Measurements from ENCODE around the gene IER5L.

Gene IER5L

DNA sequence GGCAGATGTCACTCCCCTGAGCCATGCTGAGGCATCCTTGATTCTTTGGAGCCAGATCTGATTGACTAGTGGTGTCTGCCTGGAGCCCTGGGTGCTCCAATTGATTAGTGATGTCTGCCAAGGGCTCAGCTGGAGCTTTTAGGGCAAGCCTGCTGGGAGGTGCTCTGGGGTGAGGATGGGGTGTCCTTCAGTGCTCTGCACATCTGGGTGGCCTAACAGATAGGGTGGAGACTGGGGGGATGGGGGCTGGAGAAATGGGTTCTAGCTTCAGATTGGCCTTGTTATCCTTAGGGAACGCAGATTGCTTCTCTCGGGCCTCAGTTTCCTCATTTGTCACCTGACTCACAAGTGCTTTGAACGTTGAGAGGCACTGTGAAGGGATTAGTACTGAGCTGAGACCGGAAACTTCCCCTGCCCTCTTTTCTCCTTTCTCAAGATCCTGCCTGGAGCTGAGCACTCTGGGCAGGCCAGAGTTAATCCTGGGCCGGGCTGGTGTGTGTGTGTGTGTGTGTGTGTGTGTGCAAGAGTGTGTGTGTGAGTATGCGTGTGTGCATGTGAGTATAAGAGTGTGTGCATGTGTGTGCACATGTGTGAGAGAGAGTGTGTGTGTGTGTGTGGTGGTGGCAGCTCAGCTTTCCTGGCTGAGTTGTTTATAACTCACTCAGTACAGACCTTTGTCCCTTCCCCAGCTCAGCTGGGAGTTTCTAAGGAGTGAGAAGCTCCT lies 5.6 kb upstream of the IER5L start:
- Histone ChIP-seq H3K27me3 (ENCODE audit: insufficient read depth, low read length) (no peaks in the 10 kb centered on the region), H3K4me3 (ENCODE audit: low read length) (no peak overlapping the region), H2AFZ (ENCODE audit: low read depth, low read length) (no peak overlapping the region), H3K4me1 (ENCODE audit: insufficient read depth, low read length) (peaks cover 18% of the 10 kb centered on the region), H3K36me3 (ENCODE audit: insufficient read depth, low read length) (no peaks in the 10 kb centered on the region), H3K9me3 (ENCODE audit: low read length) (no peaks in the 10 kb centered on the region)

DNA sequence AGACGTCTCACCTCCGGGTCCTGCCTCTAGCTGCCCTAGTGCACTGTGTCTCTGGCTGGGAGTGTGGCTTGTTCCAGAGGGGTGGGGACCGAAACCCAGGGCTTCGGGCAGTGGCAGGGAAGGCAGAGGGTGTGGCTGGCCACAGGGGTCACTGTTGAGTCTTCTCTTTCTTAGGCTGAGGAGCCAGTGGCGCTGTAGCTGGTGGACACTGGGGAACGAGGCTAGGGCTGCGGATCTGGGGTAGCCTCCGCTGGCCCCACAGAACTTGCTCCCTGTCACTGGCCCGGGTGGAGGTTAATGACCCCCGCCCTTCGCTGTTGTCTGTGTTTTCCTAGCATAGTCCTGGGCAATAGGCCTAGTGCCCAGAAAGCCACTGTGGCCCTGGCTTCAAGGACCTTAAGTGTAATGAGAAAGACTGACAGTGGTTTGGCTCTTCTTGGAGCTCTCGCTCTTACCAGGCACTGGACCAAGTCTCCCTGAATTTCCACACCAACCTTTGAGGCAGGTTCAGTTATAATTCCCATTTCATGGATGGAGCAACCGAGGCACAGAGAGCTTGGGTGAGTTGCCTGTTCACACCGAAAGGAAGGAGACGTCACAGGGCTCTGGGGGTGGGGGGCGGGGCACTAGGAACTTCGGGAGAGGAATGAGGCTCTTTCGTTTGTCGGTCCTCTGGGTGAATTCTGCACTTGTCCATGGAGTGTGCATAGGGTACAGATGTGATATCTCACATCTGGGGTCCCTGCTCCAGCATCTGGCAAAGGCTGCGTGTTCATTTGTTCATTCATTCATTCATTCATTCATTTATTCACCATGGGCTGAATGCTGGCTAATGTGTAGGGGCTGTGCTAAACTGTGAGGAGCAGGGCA lies 4.8 kb upstream of the IER5L start:
- H3K4me3 ChIP-seq (ENCODE audit: low read length) = no peak overlapping the region
- H3K27me3 ChIP-seq (ENCODE audit: insufficient read depth, low read length) = no peaks in the 10 kb centered on the region
- H3K4me1 ChIP-seq (ENCODE audit: insufficient read depth, low read length) = peaks cover 21% of the 10 kb centered on the region
- no peaks in the 10 kb centered on the region for H3K36me3 ChIP-seq (ENCODE audit: insufficient read depth, low read length)
- no peaks in the 10 kb centered on the region for H3K9me3 ChIP-seq (ENCODE audit: low read length)
- H2AFZ ChIP-seq (ENCODE audit: low read depth, low read length) = no peak overlapping the region

DNA sequence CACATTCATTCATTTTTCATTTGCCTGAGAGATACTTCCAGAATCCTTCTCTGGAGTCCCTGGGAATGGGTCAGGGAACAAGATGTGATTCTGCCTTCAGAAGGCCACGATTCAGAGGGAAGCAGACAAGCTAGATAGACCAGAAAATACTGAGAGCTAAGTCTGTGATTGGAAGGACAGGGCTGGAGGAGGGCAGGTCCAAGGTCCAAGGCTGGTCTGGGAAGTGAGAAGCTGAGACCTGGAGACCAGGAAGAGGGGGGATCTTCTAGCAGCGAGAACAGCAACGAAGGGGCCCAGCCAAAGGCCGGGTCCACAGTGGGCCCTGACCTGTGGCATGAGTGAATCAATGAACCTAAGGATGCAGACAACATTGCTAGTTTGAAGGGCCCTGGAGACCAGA lies 4.1 kb upstream of the IER5L start:
- no peak overlapping the region for H3K4me3 ChIP-seq (ENCODE audit: low read length)
- peaks cover 24% of the 10 kb centered on the region for H3K4me1 ChIP-seq (ENCODE audit: insufficient read depth, low read length)
- no peak overlapping the region for H2AFZ ChIP-seq (ENCODE audit: low read depth, low read length)
- no peaks in the 10 kb centered on the region for H3K27me3 ChIP-seq (ENCODE audit: insufficient read depth, low read length)
- H3K36me3 ChIP-seq (ENCODE audit: insufficient read depth, low read length) = no peaks in the 10 kb centered on the region
- no peaks in the 10 kb centered on the region for H3K9me3 ChIP-seq (ENCODE audit: low read length)

DNA sequence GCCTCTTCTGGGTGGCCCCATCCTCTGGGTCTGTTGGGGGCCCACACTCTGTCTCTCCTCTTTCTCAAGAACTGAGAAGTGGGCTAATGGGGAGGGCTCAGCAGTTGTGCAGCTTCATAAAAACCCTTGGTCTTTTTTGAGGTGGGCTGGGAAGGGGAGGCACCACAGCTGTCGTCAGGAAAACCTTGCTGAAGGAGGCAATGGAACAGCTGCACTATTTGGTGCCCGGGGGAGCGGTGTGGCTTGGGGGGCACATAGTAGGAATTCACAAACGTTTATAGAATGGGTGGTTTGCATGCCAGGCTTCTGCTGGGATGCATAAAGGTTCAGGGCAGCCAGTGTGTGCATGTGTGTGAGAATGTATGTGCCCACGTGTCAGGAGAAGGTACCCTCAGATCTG lies 3.2 kb upstream of the IER5L start:
- Histone ChIP-seq H3K27me3 (ENCODE audit: insufficient read depth, low read length) (no peaks in the 10 kb centered on the region), H2AFZ (ENCODE audit: low read depth, low read length) (no peak overlapping the region), H3K4me1 (ENCODE audit: insufficient read depth, low read length) (peaks cover 25% of the 10 kb centered on the region), H3K4me3 (ENCODE audit: low read length) (no peak overlapping the region), H3K9me3 (ENCODE audit: low read length) (no peaks in the 10 kb centered on the region), H3K36me3 (ENCODE audit: insufficient read depth, low read length) (no peaks in the 10 kb centered on the region)

DNA sequence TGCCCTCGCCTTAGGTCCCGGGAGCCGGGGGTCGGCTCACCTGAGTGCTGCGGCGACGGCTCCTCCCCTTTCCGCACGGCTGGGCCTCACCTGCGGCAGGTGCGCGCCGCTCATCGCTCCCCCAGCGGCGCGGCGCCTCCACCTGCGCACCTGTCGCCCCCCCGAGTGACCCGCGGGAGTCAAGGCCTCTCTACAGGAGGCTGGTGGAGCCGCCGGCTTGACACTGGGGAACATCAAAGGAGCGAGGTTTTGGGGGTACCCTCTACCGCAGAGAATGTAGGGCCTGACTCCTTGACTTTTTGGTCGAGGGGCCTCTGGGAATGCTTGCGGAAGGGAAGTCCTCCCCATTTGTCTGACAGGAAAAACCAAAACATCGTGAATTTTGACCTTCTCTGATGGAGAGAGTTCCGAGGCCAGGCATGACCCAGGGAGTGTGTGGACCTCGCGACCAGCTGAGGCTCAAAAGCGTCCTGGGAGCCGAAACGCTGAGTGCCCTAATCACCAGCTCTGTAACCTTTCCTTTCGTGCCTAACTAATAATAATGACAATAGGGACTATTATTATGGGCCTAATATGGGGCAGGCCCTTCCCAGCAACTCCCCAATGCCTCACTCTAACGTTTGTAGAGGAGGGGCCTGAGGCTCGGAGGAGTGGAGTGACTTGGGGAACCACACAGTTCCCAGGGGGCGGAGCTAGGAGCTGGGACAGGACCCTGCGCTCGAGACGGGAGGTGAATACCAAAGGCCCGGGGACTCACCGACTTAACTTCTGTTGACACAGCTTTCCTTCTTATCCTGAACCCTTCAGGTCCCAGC lies 714 bp upstream of the IER5L start:
- peak overlapping the region; percentile 34 for H3K4me3 ChIP-seq (ENCODE audit: low read length)
- H3K27me3 ChIP-seq (ENCODE audit: insufficient read depth, low read length) = no peaks in the 10 kb centered on the region
- no peaks in the 10 kb centered on the region for H3K36me3 ChIP-seq (ENCODE audit: insufficient read depth, low read length)
- H3K4me1 ChIP-seq (ENCODE audit: insufficient read depth, low read length) = peaks cover 32% of the 10 kb centered on the region
- H3K9me3 ChIP-seq (ENCODE audit: low read length) = no peaks in the 10 kb centered on the region
- H2AFZ ChIP-seq (ENCODE audit: low read depth, low read length) = peak overlapping the region; percentile 57

DNA sequence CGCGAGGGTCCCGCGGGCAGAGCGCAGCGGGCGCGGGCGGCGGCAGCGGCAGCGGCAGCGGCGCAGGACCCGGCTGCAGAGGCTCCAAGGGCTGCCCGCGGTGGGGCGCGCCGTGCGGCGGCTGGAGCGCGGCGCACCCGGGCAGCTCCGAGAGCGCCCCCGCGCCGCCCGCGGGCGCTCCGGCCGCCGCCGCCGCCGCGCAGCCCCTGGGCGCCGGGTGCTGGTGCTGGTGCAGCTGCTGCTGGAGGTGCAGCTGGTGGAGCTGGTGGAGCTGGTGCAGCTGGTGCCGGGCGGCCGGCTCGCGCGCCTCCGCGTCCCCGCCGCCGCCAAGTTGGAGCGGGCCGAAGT lies 644 bp downstream of the IER5L start:
- no peaks in the 10 kb centered on the region for H3K27me3 ChIP-seq (ENCODE audit: insufficient read depth, low read length)
- H3K36me3 ChIP-seq (ENCODE audit: insufficient read depth, low read length) = no peaks in the 10 kb centered on the region
- no peak overlapping the region for H2AFZ ChIP-seq (ENCODE audit: low read depth, low read length)
- H3K9me3 ChIP-seq (ENCODE audit: low read length) = no peaks in the 10 kb centered on the region
- H3K4me3 ChIP-seq (ENCODE audit: low read length) = peak overlapping the region; percentile 94
- peaks cover 41% of the 10 kb centered on the region for H3K4me1 ChIP-seq (ENCODE audit: insufficient read depth, low read length)

DNA sequence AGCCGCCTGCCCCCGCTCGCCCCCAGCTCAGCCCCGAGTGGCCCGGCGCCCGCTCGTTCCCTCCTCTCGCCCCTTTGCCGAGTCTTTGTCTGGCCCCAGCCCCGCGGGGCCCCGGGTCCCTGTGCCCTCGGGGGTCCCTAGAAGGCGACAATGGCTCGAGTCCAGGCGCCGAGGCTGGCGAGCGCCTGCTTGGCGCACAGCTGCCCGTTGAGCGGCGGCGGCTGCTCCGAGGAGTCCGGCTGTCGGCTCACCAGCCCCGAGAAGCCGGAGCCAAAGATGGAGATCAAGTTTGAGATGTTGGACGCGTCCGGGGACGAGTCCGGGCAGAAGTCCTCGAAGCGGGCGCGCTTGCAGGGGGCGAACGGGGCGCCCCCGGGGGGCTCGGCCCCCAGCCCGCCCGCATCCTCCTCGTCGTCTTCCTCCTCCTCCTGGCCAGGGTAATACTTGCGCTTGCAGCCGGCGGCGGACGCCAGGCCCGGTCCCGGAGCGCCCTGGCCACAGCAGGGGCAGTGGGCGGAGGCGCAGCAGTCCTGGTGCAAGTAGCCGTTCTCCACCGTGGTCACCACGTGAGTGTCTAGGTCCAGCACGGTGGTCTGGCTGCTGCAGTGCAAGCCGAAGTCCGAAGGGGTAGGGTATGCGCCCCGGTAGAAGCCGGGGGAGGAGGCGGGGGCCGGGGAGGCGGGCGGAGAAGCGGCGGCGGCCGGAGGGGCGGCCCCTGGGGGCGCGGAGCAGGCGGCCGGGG lies 1.2 kb downstream of the IER5L start:
- H3K36me3 ChIP-seq (ENCODE audit: insufficient read depth, low read length) = no peaks in the 10 kb centered on the region
- H3K4me1 ChIP-seq (ENCODE audit: insufficient read depth, low read length) = peaks cover 41% of the 10 kb centered on the region
- H3K9me3 ChIP-seq (ENCODE audit: low read length) = no peaks in the 10 kb centered on the region
- peak overlapping the region; percentile 94 for H3K4me3 ChIP-seq (ENCODE audit: low read length)
- H2AFZ ChIP-seq (ENCODE audit: low read depth, low read length) = peak overlapping the region; percentile 9
- no peaks in the 10 kb centered on the region for H3K27me3 ChIP-seq (ENCODE audit: insufficient read depth, low read length)

DNA sequence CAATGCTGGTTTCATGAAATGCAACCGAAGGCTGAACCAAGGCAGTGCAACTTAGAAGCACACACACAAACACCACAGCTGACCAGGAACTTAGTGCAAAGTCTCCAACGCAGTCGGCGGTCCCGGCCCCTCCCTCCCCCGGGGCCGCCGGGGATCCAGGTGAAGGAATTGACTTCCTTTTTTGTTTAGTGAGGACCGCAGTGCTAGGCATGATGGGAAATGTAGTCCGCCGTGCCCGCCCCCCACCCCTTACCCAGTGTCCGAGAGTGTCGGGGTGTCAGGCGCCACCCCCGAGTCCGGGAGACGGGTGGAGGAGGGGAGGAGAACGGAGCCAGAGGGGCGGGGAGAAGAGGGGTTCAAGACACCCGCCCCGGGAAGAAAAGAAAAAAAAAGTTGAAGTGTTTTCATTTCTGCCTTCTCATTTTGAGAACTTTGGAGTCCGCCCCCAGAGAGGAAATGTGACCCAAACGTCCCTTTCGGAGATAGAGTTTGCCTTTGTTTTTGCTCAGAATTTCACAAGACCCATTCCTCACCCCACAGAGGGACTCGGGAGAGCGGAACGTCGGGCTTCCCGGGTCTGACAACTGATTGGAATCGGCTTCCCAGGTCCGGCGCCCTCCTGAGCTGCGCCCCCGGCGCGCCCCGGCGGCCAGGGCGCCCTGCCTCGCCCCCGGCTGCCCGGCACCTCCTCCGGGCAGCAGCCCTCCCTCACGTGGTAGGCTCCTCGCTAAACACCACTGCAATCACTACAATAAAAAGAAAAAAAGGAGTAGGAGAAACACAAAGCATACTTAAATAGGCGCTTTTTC lies 2.0 kb downstream of the IER5L start:
- Histone ChIP-seq H2AFZ (ENCODE audit: low read depth, low read length) (peak overlapping the region; percentile 40), H3K4me3 (ENCODE audit: low read length) (peak overlapping the region; percentile 94), H3K36me3 (ENCODE audit: insufficient read depth, low read length) (no peaks in the 10 kb centered on the region), H3K9me3 (ENCODE audit: low read length) (no peaks in the 10 kb centered on the region), H3K4me1 (ENCODE audit: insufficient read depth, low read length) (peaks cover 41% of the 10 kb centered on the region), H3K27me3 (ENCODE audit: insufficient read depth, low read length) (no peaks in the 10 kb centered on the region)

DNA sequence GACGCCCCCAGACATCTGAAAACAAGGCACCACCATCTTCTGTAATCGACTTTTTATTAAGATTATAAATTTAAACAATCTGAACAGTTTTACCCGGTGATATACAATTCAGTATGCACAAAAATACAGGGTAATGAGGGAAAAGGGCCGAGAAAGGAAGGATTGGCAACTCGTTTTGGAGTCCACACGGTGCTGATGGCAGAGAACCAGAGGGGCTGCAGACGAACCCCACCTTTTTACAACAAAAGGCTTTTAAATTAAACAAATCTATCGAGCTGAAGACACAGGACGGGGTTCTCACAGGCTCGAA lies 2.6 kb downstream of the IER5L start:
- Histone ChIP-seq H3K4me3 (ENCODE audit: low read length) (peak overlapping the region; percentile 94), H3K27me3 (ENCODE audit: insufficient read depth, low read length) (no peaks in the 10 kb centered on the region), H2AFZ (ENCODE audit: low read depth, low read length) (peak overlapping the region; percentile 40), H3K9me3 (ENCODE audit: low read length) (no peaks in the 10 kb centered on the region), H3K4me1 (ENCODE audit: insufficient read depth, low read length) (peaks cover 41% of the 10 kb centered on the region), H3K36me3 (ENCODE audit: insufficient read depth, low read length) (no peaks in the 10 kb centered on the region)

DNA sequence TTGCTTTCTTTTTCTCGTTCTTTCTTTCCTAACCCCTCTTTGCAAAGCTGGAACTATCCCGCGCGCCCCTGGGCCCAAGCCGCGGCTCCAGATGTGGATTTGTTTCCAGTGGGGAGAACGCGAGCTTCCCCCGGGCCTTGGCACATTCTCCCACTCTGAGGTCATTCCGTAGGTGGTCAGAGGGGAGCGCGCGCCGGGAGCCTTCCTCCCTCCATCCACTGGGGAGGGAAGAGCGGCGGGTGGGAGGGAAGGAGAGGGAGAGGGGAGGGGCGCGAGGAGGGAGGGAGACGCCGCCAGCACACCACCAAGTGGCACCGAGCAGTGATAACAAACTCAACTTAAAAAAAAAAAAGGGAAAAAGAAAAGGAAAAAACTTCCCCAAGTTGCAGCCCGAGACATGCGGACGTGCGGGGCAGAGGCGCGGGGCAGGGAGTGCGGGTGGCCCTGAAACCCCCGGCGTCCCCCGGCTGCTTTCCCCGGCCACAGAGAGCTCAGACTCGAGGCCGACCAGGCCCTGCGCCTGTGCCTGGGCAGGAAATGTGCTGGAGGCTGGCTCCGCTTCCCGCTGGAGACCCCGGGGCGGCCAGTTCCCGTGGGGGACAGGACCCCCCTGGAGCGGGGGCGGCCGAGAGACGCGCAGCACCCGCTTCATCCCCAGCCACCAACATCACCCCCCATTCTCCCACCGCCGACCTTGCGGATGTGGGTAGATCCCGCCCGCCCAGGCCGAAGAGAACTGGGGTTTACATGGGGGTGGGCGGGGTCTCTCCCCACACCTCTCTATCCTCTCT lies 3.1 kb downstream of the IER5L start:
- peaks cover 41% of the 10 kb centered on the region for H3K4me1 ChIP-seq (ENCODE audit: insufficient read depth, low read length)

DNA sequence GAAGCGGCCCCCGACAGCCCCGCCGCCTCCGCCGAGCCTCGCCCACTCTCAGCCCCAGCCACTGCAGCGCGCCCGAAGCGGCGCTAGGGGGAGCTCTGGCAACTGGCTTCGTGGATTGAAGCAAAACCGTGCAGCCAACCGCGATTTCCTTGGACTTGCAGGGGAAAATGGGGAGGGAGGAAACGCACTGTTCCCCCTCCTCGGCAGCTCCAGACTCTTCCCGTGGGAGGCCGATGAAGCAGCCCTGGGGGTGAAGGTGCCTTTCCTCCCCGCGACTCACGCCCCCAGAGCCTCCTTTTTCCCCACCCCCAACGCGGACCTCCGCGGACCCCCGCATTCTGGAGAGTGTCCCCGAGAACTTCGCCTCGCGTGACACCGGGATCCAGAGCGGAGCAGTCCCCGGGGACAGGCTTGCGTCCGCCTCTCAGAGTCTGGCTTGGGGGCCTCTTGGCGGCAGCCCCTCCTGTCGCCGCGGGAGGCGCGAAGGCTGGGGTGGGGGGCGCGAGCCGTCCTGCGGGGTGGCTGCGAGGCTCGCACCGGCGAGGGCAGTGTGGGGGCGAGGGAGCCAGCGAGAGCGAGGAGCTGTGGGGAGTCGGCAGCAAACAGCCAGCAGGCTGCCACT lies 3.8 kb downstream of the IER5L start:
- Histone ChIP-seq H3K4me1 (ENCODE audit: insufficient read depth, low read length) (peaks cover 38% of the 10 kb centered on the region), H2AFZ (ENCODE audit: low read depth, low read length) (peak overlapping the region; percentile 48), H3K36me3 (ENCODE audit: insufficient read depth, low read length) (no peaks in the 10 kb centered on the region), H3K4me3 (ENCODE audit: low read length) (peak overlapping the region; percentile 94), H3K9me3 (ENCODE audit: low read length) (no peaks in the 10 kb centered on the region), H3K27me3 (ENCODE audit: insufficient read depth, low read length) (no peaks in the 10 kb centered on the region)

More for the DNA sequence above, 3.1 kb downstream of the IER5L start:
- no peaks in the 10 kb centered on the region for H3K36me3 ChIP-seq (ENCODE audit: insufficient read depth, low read length)
- H2AFZ ChIP-seq (ENCODE audit: low read depth, low read length) = peak overlapping the region; percentile 48
- peak overlapping the region; percentile 94 for H3K4me3 ChIP-seq (ENCODE audit: low read length)
- H3K9me3 ChIP-seq (ENCODE audit: low read length) = no peaks in the 10 kb centered on the region
- H3K27me3 ChIP-seq (ENCODE audit: insufficient read depth, low read length) = no peaks in the 10 kb centered on the region

Data from neuron (in vitro differentiated cells).